WTC11 (cell line): Measurements from ENCODE around the gene CERT1. TPM values are rescaled to one million over a fixed set of nuclear protein-coding genes. Genes with fewer than 3 reads are reported as not detected.
A peak's percentile ranks its signal among the peaks of the same experiment; 100 is the strongest.

Experiments
- ATAC-seq: fragments of 200-7000 bp; cut with Tn5 transposase; 2 replicates; pipeline ENCODE4 v1.10.0; 2021; ENCODE audit warnings: mild to moderate bottlenecking, moderate library complexity
- CTCF ChIA-PET: fragments of 300-600 bp; sonication (Branson Sonifier 250); formaldehyde crosslinking; loops from one replicate; lab custom pipeline; 2021; ENCODE audit warnings: antibody characterized with exemption; lab: Charles Lee
- POLR2A ChIA-PET: fragments of 350-600 bp; sonication (Branson Sonifier 250); formaldehyde crosslinking; loops from one replicate; lab custom pipeline; 2021; ENCODE audit warnings: antibody characterized with exemption; lab: Charles Lee
- DNase-seq: peaks from one replicate; pipeline ENCODE4 v3.0.0; 2021; ENCODE audit warnings: low spot score
- H3K27ac Mint-ChIP-seq: 2 replicates; pipeline ENCODE4 v1.8.0; 2021; ENCODE audit warnings: mixed read lengths
- H3K27me3 Mint-ChIP-seq: 2 replicates; pipeline ENCODE4 v1.8.0; 2021; ENCODE audit warnings: low read depth, mild to moderate bottlenecking, moderate library complexity, mixed read lengths
- H3K36me3 Mint-ChIP-seq: 2 replicates; pipeline ENCODE4 v1.8.0; 2021; ENCODE audit warnings: mixed read lengths
- H3K4me1 Mint-ChIP-seq: 2 replicates; pipeline ENCODE4 v1.8.0; 2022; ENCODE audit warnings: mixed read lengths
- H3K4me3 Mint-ChIP-seq: 2 replicates; pipeline ENCODE4 v1.8.0; 2021; ENCODE audit warnings: mild to moderate bottlenecking, moderate library complexity, mixed read lengths
- H3K9me3 Mint-ChIP-seq: 2 replicates; pipeline ENCODE4 v1.8.0; 2021; ENCODE audit warnings: mixed read lengths
- AFF4 ChIP-seq: sonication (generic); formaldehyde crosslinking; IDR thresholded peaks from 2 replicates; pipeline ENCODE4 v1.8.1; 2023; ENCODE audit warnings: mild to moderate bottlenecking, missing genetic modification reagents, borderline replicate concordance
- CREB1 ChIP-seq: sonication (generic); formaldehyde crosslinking; IDR thresholded peaks from 2 replicates; pipeline ENCODE4 v1.8.0; 2023; ENCODE audit warnings: mild to moderate bottlenecking, missing genetic modification reagents
- CREM ChIP-seq: sonication (generic); formaldehyde crosslinking; IDR thresholded peaks from 2 replicates; pipeline ENCODE4 v1.8.1; 2022; ENCODE audit warnings: mild to moderate bottlenecking, missing genetic modification reagents, moderate library complexity
- E2F4 ChIP-seq: sonication (generic); formaldehyde crosslinking; IDR thresholded peaks from 2 replicates; pipeline ENCODE4 v1.8.1; 2022; ENCODE audit warnings: low read depth, mild to moderate bottlenecking, moderate library complexity, missing genetic modification reagents, borderline replicate concordance
- EMX1 ChIP-seq: fragments of 250-450 bp; sonication (Bioruptor Pico); IDR thresholded peaks from 2 replicates; pipeline ENCODE4 v1.8.0; 2021; ENCODE audit warnings: mild to moderate bottlenecking
- FOXK1 ChIP-seq: sonication (generic); formaldehyde crosslinking; IDR thresholded peaks from 2 replicates; pipeline ENCODE4 v1.8.0; 2022; ENCODE audit warnings: mild to moderate bottlenecking, moderate library complexity, missing genetic modification reagents
- FOXP1 ChIP-seq: sonication (generic); formaldehyde crosslinking; IDR thresholded peaks from 2 replicates; pipeline ENCODE4 v1.8.0; 2022; ENCODE audit warnings: missing genetic modification reagents, mild to moderate bottlenecking, moderate library complexity, borderline replicate concordance
- GABPB1 ChIP-seq: sonication (generic); formaldehyde crosslinking; IDR thresholded peaks from 2 replicates; pipeline ENCODE4 v1.8.1; 2023; ENCODE audit warnings: mild to moderate bottlenecking, missing genetic modification reagents
- GTF2I ChIP-seq: fragments of 250-450 bp; sonication (Bioruptor Pico); conservative IDR thresholded peaks from 2 replicates; pipeline ENCODE4 v1.4.0; 2021; ENCODE audit warnings: mild to moderate bottlenecking
- IRF2 ChIP-seq: sonication (generic); formaldehyde crosslinking; IDR thresholded peaks from 2 replicates; pipeline ENCODE4 v1.8.0; 2022; ENCODE audit warnings: low read depth, missing genetic modification reagents, borderline replicate concordance
- MAX ChIP-seq: sonication (generic); formaldehyde crosslinking; IDR thresholded peaks from 2 replicates; pipeline ENCODE4 v1.8.0; 2022; ENCODE audit warnings: mild to moderate bottlenecking, missing genetic modification reagents
- NR2C2 ChIP-seq: sonication (generic); formaldehyde crosslinking; IDR thresholded peaks from 2 replicates; pipeline ENCODE4 v1.8.0; 2022; ENCODE audit warnings: mild to moderate bottlenecking, missing genetic modification reagents
- SMAD3 ChIP-seq: sonication (generic); formaldehyde crosslinking; IDR thresholded peaks from 2 replicates; pipeline ENCODE4 v1.8.0; 2022; ENCODE audit warnings: missing genetic modification reagents, mild to moderate bottlenecking, borderline replicate concordance
- SOX15 ChIP-seq: fragments of 250-450 bp; sonication (Bioruptor Pico); IDR thresholded peaks from 2 replicates; pipeline ENCODE4 v1.9.0; 2021; ENCODE audit warnings: mild to moderate bottlenecking
- TCF7 ChIP-seq: sonication (generic); formaldehyde crosslinking; IDR thresholded peaks from 2 replicates; pipeline ENCODE4 v1.8.0; 2022; ENCODE audit warnings: mild to moderate bottlenecking, low read depth, missing genetic modification reagents, moderate library complexity
- TEAD4 ChIP-seq: sonication (generic); formaldehyde crosslinking; IDR thresholded peaks from 2 replicates; pipeline ENCODE4 v1.8.0; 2022; ENCODE audit warnings: mild to moderate bottlenecking, missing genetic modification reagents
- USF1 ChIP-seq: sonication (generic); formaldehyde crosslinking; IDR thresholded peaks from 2 replicates; pipeline ENCODE4 v1.8.0; 2022; ENCODE audit warnings: mild to moderate bottlenecking, missing genetic modification reagents
- ZBTB21 ChIP-seq: sonication (generic); formaldehyde crosslinking; IDR thresholded peaks from 2 replicates; pipeline ENCODE4 v1.8.1; 2023; ENCODE audit warnings: mild to moderate bottlenecking, missing genetic modification reagents, borderline replicate concordance
- ZBTB43 ChIP-seq: sonication (generic); formaldehyde crosslinking; IDR thresholded peaks from 2 replicates; pipeline ENCODE4 v1.8.1; 2023; ENCODE audit warnings: mild to moderate bottlenecking, missing genetic modification reagents
- ZMAT4 ChIP-seq: fragments of 250-450 bp; sonication (Bioruptor Pico); IDR thresholded peaks from 2 replicates; pipeline ENCODE4 v1.9.0; 2021; ENCODE audit warnings: mild to moderate bottlenecking
- ZNF396 ChIP-seq: fragments of 250-450 bp; sonication (Bioruptor Pico); IDR thresholded peaks from 2 replicates; pipeline ENCODE4 v1.8.0; 2021; ENCODE audit warnings: mild to moderate bottlenecking, moderate library complexity, borderline replicate concordance
- ZNF423 ChIP-seq: fragments of 250-450 bp; sonication (Bioruptor Pico); IDR thresholded peaks from 2 replicates; pipeline ENCODE4 v2.1.2; 2022; ENCODE audit warnings: mild to moderate bottlenecking, moderate library complexity
- ZNF512 ChIP-seq: sonication (generic); formaldehyde crosslinking; IDR thresholded peaks from 2 replicates; pipeline ENCODE4 v1.8.1; 2022; ENCODE audit warnings: missing genetic modification reagents, borderline replicate concordance
- ZNF671 ChIP-seq: fragments of 250-450 bp; sonication (Bioruptor Pico); IDR thresholded peaks from 2 replicates; pipeline ENCODE4 v1.8.0; 2021; ENCODE audit warnings: mild to moderate bottlenecking
- total RNA-seq: library from RNA; stranded (reverse); gene quantifications from 3 replicates; pipeline ENCODE4 v1.2.3, GENCODE V29; 2021

CERT1 gene
- total RNA-seq, 1 experiment from 2014 or later = 50.8 TPM

- Mint-ChIP-seq H3K36me3 (peaks cover 10% of the 10 kb centered on the region), H3K27ac (no peak overlapping the region), H3K9me3 (peaks cover 7% of the 10 kb centered on the region), H3K4me1 (peaks cover 50% of the 10 kb centered on the region), H3K27me3 (no peaks in the 10 kb centered on the region), H3K4me3 (no peak overlapping the region)
- ATAC-seq (no peak), DNase-seq (no peak)
- no peak for TF ChIP-seq FOXK1 (CRISPR knock-in tag)
- no peak for TF ChIP-seq USF1
- no peak for TF ChIP-seq ZBTB21 (CRISPR knock-in tag)
- TF ChIP-seq FOXP1 (CRISPR knock-in tag) = no peak
- no peak for TF ChIP-seq NR2C2
- TF ChIP-seq ZNF512 (CRISPR knock-in tag) = no peak
- no peak for TF ChIP-seq SMAD3
- TF ChIP-seq TEAD4 (CRISPR knock-in tag) = no peak
- TF ChIP-seq IRF2 (CRISPR knock-in tag) = no peak
- no peak for TF ChIP-seq SOX15 (CRISPR knock-in tag)
- no peak for TF ChIP-seq ZMAT4
- TF ChIP-seq ZNF396 (CRISPR knock-in tag) = no peak
- no peak for TF ChIP-seq MAX
- no peak for TF ChIP-seq CREM
- TF ChIP-seq ZNF671 (CRISPR knock-in tag) = no peak
- TF ChIP-seq GTF2I (CRISPR knock-in tag) = no peak
- TF ChIP-seq ZBTB43 (CRISPR knock-in tag) = no peak
- TF ChIP-seq TCF7 (CRISPR knock-in tag) = no peak
- TF ChIP-seq CREB1 (CRISPR knock-in tag) = no peak
- ChIA-PET CTCF (no interaction called here), POLR2A (interaction anchor here (0.6 kb wide), 2 partner anchors 49 to 125 kb away, joined by 3 read pairs; partner anchors contain the start of gene HMGCR)
Measured at GRCh38 chr5:75461679-75462078, 49.8 kb downstream of the CERT1 start.

GRCh38 chr5:75460942-75461610 is 50.4 kb downstream of the CERT1 start:
- peaks cover 7% of the 10 kb centered on the region for H3K9me3 Mint-ChIP-seq
- ChIA-PET POLR2A (interaction anchor here (0.6 kb wide), 1 partner anchor 124 kb away, joined by 3 read pairs; the partner anchor contains the start of gene HMGCR), CTCF (no interaction called here)
- peak; percentile 56 for ATAC-seq
- H3K4me3 Mint-ChIP-seq = no peak overlapping the region
- 0 out of 2 replicates have a peak, but pooled peaks have one; percentile 9 for TF ChIP-seq ZNF423
- no peak for TF ChIP-seq TEAD4 (CRISPR knock-in tag)
- H3K4me1 Mint-ChIP-seq = peaks cover 44% of the 10 kb centered on the region
- H3K36me3 Mint-ChIP-seq = peaks cover 10% of the 10 kb centered on the region
- no peak for DNase-seq
- H3K27ac Mint-ChIP-seq = no peak overlapping the region
- no peaks in the 10 kb centered on the region for H3K27me3 Mint-ChIP-seq

- H3K27ac Mint-ChIP-seq = no peak overlapping the region
- H3K36me3 Mint-ChIP-seq = peaks cover 10% of the 10 kb centered on the region
- ChIA-PET POLR2A (no interaction called here), CTCF (no interaction called here)
- no peaks in the 10 kb centered on the region for H3K27me3 Mint-ChIP-seq
- DNase-seq (no peak), ATAC-seq (no peak)
- peaks cover 39% of the 10 kb centered on the region for H3K4me1 Mint-ChIP-seq
- H3K9me3 Mint-ChIP-seq = peaks cover 7% of the 10 kb centered on the region
- no peak overlapping the region for H3K4me3 Mint-ChIP-seq
- TF ChIP-seq AFF4 (CRISPR knock-in tag) = no peak
- no peak for TF ChIP-seq EMX1 (CRISPR knock-in tag)
- no peak for TF ChIP-seq GABPB1
- TF ChIP-seq ZBTB21 (CRISPR knock-in tag) = no peak
- TF ChIP-seq E2F4 = no peak
Measured at GRCh38 chr5:75460532-75460931, 50.9 kb downstream of the CERT1 start.
